ENCODE data around the gene HELB.

Gene HELB

DNA sequence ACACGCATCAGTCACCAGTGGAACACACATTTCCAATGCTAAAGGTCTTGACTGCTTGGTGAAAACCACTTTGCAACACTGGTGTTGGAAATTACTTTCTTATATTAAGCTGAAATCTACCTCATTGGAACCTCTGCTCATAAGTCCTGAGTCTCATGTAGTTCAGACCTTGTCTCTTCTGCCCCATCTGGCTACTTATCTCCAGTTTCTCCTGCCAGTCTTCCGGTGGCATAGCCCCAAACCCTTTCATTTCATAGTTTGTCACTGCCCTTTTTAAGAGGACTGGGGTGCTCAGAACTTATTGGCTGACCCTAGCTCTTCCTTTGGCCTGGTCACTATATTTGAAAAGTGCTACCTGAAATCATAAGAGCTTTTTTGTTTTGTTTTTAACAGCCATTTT, 43.7 kb downstream of the HELB start:
- ChIA-PET POLR2A (no interaction called here), CTCF (interaction anchor here (0.6 to 0.7 kb wide), 2 partner anchors 177 to 1037 kb away, joined by 3 read pairs; partner anchors contain the start of gene TMBIM4)
- Histone ChIP-seq H3K4me3 (ENCODE audit: low read depth, low read length) (no peak overlapping the region), H3K9me3 (ENCODE audit: control insufficient read depth, insufficient read depth, low read depth, low read length) (no peaks in the 10 kb centered on the region), H3K4me1 (ENCODE audit: control insufficient read depth, insufficient read depth, low read length) (no peaks in the 10 kb centered on the region), H3K36me3 (ENCODE audit: control insufficient read depth in 2 of 2, insufficient read depth in 1 of 2, low read length in 2 of 2) (peaks cover 0 to 9% of the 10 kb centered on the region in 2 experiments; a peak in 2 of 3 replicates), H3K27ac (ENCODE audit: extremely low read depth, low read depth, low read length) (no peak overlapping the region)
- TF ChIP-seq ZNF670 (tag by site-specific recombination; IDR thresholded peaks at IDR 0.05; ENCODE audit: low read depth) = no peak
- TF ChIP-seq ZIC2 (tag by site-specific recombination; IDR thresholded peaks at IDR 0.05) = no peak
- no peak for TF ChIP-seq ZNF791 (tag by site-specific recombination; IDR thresholded peaks at IDR 0.05)
- TF ChIP-seq ZFP69B (tag by site-specific recombination; IDR thresholded peaks at IDR 0.05) = no peak
- no peak for TF ChIP-seq ZBTB21 (tag by site-specific recombination; IDR thresholded peaks at IDR 0.05)
- TF ChIP-seq, protein P1, sequence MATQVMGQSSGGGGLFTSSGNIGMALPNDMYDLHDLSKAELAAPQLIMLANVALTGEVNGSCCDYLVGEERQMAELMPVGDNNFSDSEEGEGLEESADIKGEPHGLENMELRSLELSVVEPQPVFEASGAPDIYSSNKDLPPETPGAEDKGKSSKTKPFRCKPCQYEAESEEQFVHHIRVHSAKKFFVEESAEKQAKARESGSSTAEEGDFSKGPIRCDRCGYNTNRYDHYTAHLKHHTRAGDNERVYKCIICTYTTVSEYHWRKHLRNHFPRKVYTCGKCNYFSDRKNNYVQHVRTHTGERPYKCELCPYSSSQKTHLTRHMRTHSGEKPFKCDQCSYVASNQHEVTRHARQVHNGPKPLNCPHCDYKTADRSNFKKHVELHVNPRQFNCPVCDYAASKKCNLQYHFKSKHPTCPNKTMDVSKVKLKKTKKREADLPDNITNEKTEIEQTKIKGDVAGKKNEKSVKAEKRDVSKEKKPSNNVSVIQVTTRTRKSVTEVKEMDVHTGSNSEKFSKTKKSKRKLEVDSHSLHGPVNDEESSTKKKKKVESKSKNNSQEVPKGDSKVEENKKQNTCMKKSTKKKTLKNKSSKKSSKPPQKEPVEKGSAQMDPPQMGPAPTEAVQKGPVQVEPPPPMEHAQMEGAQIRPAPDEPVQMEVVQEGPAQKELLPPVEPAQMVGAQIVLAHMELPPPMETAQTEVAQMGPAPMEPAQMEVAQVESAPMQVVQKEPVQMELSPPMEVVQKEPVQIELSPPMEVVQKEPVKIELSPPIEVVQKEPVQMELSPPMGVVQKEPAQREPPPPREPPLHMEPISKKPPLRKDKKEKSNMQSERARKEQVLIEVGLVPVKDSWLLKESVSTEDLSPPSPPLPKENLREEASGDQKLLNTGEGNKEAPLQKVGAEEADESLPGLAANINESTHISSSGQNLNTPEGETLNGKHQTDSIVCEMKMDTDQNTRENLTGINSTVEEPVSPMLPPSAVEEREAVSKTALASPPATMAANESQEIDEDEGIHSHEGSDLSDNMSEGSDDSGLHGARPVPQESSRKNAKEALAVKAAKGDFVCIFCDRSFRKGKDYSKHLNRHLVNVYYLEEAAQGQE (tag by site-specific recombination; IDR thresholded peaks at IDR 0.05) = no peak

DNA sequence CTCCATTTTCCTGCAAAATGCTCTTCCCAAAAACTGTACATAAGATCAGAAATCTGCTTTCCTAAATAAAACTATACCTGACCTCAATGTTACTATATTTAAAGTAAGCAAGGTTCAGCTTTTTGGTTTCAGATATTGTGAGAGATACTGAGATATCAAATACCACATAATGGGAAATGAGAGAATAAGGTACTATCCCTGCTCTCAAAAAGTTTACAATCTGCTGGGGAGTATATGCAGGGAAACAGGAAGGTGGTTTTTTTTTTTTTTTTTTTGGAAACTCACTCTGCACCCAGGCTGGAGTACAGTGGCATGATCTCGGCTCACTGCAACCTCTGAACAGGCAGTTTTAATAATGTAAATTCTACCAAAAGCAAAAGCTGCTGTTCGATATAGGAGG, 49.0 kb downstream of the HELB start:
- CTCF ChIA-PET = interaction anchor here (0.6 to 1.7 kb wide), 4 partner anchors 38 to 528 kb away, joined by 3 to 4 read pairs (median 4); no protein-coding TSS in a partner anchor
- POLR2A ChIA-PET = no interaction called here
- TF ChIP-seq, protein P2, sequence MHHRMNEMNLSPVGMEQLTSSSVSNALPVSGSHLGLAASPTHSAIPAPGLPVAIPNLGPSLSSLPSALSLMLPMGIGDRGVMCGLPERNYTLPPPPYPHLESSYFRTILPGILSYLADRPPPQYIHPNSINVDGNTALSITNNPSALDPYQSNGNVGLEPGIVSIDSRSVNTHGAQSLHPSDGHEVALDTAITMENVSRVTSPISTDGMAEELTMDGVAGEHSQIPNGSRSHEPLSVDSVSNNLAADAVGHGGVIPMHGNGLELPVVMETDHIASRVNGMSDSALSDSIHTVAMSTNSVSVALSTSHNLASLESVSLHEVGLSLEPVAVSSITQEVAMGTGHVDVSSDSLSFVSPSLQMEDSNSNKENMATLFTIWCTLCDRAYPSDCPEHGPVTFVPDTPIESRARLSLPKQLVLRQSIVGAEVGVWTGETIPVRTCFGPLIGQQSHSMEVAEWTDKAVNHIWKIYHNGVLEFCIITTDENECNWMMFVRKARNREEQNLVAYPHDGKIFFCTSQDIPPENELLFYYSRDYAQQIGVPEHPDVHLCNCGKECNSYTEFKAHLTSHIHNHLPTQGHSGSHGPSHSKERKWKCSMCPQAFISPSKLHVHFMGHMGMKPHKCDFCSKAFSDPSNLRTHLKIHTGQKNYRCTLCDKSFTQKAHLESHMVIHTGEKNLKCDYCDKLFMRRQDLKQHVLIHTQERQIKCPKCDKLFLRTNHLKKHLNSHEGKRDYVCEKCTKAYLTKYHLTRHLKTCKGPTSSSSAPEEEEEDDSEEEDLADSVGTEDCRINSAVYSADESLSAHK (tag by site-specific recombination; IDR thresholded peaks at IDR 0.05) = no peak

DNA sequence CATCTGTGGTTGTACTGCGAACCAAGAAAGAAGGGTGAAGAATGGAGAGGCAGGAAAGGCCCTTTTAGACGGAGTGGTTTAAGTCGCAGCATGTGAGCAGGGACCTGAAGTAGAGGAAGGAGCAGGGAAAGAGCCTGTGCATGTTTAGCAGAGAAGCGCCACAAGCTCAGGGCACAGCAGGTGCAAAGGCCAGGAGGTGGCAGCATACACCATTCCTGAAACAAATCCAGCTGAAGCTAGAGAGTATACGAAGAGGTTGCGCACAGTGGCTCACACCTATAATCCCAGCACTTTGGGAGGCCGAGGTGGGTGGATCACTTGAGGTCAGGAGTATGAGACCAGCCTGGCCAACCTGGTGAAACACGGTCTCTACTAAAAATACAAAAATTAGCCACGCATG, 49.9 kb downstream of the HELB start:
- CTCF ChIA-PET = interaction anchor here (0.5 to 2.2 kb wide), 9 partner anchors 9 to 573 kb away, joined by 3 to 7 read pairs (median 4); no protein-coding TSS in a partner anchor
- Histone ChIP-seq H3K4me3 (ENCODE audit: low read depth, low read length) (no peak overlapping the region), H3K36me3 (ENCODE audit: control insufficient read depth in 2 of 2, insufficient read depth in 1 of 2, low read length in 2 of 2) (peaks cover 0 to 3% of the 10 kb centered on the region in 2 experiments; a peak in 2 of 3 replicates), H3K4me1 (ENCODE audit: control insufficient read depth, insufficient read depth, low read length) (no peaks in the 10 kb centered on the region), H3K9me3 (ENCODE audit: control insufficient read depth, insufficient read depth, low read depth, low read length) (no peaks in the 10 kb centered on the region), H3K27ac (ENCODE audit: extremely low read depth, low read depth, low read length) (no peak overlapping the region)
- no peak for TF ChIP-seq ZNF221 (tag by site-specific recombination; IDR thresholded peaks at IDR 0.05; ENCODE audit: borderline replicate concordance)
- TF ChIP-seq, protein P3, sequence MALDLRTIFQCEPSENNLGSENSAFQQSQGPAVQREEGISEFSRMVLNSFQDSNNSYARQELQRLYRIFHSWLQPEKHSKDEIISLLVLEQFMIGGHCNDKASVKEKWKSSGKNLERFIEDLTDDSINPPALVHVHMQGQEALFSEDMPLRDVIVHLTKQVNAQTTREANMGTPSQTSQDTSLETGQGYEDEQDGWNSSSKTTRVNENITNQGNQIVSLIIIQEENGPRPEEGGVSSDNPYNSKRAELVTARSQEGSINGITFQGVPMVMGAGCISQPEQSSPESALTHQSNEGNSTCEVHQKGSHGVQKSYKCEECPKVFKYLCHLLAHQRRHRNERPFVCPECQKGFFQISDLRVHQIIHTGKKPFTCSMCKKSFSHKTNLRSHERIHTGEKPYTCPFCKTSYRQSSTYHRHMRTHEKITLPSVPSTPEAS (tag by site-specific recombination; IDR thresholded peaks at IDR 0.05) = no peak
- peak; percentile 52 for TF ChIP-seq ZNF654 (tag by site-specific recombination; IDR thresholded peaks at IDR 0.05; ENCODE audit: low read depth)
- TF ChIP-seq ZNF311 (tag by site-specific recombination; IDR thresholded peaks at IDR 0.05; ENCODE audit: borderline replicate concordance) = no peak
- TF ChIP-seq ZNF664 (tag by site-specific recombination; IDR thresholded peaks at IDR 0.05) = no peak
- TF ChIP-seq, protein P4, sequence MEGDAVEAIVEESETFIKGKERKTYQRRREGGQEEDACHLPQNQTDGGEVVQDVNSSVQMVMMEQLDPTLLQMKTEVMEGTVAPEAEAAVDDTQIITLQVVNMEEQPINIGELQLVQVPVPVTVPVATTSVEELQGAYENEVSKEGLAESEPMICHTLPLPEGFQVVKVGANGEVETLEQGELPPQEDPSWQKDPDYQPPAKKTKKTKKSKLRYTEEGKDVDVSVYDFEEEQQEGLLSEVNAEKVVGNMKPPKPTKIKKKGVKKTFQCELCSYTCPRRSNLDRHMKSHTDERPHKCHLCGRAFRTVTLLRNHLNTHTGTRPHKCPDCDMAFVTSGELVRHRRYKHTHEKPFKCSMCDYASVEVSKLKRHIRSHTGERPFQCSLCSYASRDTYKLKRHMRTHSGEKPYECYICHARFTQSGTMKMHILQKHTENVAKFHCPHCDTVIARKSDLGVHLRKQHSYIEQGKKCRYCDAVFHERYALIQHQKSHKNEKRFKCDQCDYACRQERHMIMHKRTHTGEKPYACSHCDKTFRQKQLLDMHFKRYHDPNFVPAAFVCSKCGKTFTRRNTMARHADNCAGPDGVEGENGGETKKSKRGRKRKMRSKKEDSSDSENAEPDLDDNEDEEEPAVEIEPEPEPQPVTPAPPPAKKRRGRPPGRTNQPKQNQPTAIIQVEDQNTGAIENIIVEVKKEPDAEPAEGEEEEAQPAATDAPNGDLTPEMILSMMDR (tag by site-specific recombination; IDR thresholded peaks at IDR 0.05) = peak; percentile 68
- POLR2A ChIA-PET = no interaction called here

More for the DNA sequence above, 49.0 kb downstream of the HELB start:
- Histone ChIP-seq H3K27ac (ENCODE audit: extremely low read depth, low read depth, low read length) (no peak overlapping the region), H3K9me3 (ENCODE audit: control insufficient read depth, insufficient read depth, low read depth, low read length) (no peaks in the 10 kb centered on the region), H3K4me3 (ENCODE audit: low read depth, low read length) (no peak overlapping the region), H3K36me3 (ENCODE audit: control insufficient read depth in 2 of 2, insufficient read depth in 1 of 2, low read length in 2 of 2) (peaks cover 0 to 6% of the 10 kb centered on the region in 2 experiments; a peak in 2 of 3 replicates), H3K4me1 (ENCODE audit: control insufficient read depth, insufficient read depth, low read length) (no peaks in the 10 kb centered on the region)
